8988T (cell line): Measurements from ENCODE around the gene SPATS2.
"Not testable (repeated sequence)": the region's sequence is repeated elsewhere in the genome, so short reads cannot be mapped to it uniquely, and the experiment has no call there.

Source experiments
- DNase-seq: peaks from one replicate; pipeline ENCODE4 v3.0.0; 2011

Gene SPATS2

DNA sequence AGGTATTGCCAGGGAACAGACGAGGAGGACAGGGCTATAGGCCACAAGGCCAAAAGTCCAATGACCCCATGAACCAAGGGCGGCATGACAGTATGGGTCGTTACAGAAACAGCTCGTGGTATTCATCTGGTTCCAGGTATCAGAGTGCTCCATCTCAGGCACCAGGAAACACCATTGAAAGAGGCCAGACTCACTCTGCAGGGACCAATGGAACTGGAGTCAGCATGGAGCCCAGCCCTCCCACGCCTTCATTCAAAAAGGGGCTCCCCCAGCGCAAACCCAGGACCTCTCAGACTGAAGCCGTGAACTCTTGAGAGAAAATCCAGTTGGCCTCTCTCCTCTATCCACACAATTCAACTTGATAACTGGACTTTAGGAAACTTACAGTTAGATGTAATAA lies 158.7 kb downstream of the SPATS2 start:
- no peak for DNase-seq

DNA sequence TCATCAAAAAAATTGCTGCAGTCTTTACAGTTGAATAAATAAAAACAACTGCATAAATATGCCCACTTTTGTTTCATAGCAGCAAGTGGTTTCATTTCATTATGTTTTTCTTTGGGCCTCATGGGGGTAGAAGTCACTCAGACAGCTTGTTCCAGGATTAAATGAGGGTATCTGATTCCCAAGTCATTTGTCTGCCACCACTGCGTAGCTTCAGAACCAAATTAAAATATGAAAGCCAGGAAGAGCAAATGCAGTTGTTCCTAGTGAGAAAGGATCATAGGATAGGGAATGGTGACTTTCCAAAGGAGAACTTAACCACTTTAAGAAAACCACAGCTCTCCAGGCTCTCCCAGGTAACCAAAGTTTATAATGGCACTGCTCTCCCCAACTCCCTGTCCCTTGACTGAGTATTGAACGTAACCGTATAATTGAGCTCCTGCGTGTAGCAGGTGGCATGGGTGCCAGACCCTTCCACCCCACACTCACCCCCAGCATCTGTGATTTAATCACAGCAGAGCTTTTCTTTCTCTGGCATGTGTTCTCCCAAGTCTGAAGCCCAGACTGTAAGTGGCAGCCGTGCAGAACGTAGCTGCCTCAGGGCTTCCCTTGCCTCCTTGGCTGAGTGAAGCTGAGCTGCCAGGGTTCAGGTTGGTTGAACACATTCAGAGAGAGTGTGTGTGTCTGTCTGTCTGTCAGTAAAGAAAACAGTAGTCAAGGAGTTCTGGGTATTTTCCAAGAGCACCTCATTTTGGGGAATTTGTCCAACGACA lies 160.3 kb downstream of the SPATS2 start:
- DNase-seq: no peak

DNA sequence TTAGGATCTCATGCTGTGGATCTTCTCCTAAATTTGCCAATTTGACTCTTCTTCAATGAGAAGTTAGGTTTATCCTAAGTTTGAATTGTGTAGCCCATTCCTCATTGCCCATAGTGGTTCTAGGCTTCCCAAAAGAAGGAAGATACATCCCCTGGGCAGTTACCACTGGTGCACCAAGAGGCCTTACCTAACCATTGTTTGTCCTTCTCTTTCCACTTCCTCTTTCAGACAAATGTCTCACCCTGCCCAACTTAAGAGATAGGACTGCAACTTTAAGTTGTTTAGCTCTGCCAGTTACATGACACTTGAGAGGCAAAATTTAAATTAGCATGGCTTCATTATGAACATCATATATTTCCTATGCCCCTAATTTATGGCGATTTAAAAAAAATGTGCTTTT lies 162.2 kb downstream of the SPATS2 start:
- DNase-seq: no peak

DNA sequence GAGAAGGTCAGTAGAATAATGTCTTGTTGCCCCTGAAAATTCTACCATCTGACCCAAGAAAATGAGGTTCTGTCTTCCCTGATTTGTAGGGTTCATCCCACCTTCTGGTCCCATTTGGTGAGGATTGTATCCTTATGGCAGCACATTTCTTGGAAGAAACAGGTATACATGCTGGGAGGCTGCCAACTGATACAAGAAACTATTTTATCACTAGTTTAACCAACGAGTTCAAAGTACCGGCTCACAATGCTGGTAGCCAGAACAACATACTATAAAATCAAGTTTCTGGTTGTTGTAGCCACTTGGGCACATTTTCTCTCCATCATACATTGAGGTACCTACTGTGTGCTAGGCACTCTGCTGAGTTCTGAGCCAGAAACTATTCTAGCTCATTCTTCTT lies 164.5 kb downstream of the SPATS2 start:
- no peak for DNase-seq

DNA sequence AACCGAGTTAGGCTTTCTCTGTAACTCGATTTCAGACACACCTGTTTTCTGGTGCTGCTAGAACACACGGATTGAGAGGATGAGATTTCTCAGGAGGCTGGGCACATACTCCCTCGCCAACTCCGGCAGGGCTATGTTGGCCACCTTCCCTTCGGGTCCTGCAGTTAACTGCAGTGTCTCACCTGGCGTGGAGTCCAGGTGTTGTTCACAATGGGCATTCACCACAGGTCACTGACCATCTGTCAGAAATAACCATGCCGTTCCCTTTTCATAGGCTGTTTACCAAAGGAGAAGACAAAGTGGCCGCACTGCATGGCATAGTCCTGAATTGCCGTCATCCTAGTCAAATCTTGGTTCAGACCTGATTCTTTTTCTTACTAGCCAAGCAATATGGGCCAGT lies 166.1 kb downstream of the SPATS2 start:
- DNase-seq: no peak

DNA sequence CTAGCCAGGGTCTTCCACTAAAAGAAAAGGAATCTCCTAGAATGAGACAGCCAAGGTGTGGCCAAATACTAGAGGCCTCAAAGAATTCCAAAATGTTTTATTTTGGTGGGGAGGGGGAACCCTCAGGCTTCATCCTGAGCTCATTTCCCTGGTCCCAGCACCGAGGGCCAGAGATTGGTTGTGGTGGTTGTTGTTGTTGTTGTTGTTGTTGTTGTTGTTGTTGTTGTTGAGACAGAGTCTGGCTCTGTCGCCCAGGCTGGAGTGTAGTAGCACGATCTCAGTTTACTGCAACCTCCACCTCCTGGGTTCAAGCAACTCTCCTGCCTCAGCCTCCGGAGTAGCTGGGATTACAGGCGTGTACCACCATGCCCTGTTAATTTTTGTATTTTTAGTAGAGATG lies 166.9 kb downstream of the SPATS2 start:
- DNase-seq: not testable (repeated sequence)

DNA sequence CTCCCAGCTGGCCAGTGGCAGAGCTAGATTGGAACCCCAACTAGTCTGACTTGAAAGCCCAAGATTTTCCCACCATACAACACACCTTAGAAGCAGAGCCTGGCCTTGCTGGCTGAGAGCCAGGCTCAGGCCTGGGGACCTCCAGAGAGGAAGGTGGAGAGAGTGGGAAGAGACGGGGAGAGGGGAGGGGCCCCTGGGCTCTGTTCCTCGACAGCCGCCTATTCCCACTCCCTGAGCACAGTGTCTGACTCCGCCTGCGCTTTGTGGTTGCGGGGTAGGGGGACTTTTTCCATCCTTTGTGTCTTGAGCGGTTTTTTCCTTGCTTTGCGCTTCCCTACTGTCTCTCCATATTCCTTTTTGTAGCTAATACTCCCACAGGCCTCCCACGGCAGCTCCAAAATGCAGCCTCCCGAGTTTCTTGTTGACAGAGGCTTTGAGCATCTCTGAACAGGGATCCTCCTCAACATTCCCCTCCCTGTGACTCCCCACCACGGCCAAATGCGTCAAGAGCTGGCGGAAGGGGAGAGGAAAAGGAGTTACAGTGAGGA lies 167.5 kb downstream of the SPATS2 start:
- DNase-seq: no peak

DNA sequence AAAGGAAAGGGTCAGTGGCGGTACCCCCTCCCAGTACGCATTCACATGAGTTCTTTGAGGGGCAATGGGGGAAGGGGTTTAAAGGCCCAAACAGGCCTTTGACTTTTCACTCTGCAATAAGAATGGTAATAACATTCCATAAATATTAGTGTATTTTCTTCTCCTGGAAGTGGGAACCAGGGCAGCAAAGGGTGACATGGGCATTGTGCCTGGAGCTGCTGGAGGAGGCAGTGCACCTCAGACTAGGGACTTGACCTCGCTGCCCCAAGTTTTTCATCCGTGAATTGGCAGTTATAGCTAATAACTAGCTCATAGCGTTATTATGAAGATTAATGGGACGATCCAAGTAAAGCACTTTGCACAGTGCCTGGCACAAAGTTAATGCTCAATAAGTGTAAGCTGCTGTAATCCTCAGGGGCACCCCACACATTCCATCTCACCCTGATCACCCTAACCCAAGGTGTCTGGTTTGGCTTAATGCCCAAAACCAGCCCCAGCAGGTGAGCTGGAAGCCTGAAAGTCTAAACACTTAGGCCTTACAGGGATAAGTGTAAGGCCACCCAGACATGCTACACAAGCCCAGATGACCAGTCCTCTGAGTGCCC lies 168.8 kb downstream of the SPATS2 start:
- no peak for DNase-seq

DNA sequence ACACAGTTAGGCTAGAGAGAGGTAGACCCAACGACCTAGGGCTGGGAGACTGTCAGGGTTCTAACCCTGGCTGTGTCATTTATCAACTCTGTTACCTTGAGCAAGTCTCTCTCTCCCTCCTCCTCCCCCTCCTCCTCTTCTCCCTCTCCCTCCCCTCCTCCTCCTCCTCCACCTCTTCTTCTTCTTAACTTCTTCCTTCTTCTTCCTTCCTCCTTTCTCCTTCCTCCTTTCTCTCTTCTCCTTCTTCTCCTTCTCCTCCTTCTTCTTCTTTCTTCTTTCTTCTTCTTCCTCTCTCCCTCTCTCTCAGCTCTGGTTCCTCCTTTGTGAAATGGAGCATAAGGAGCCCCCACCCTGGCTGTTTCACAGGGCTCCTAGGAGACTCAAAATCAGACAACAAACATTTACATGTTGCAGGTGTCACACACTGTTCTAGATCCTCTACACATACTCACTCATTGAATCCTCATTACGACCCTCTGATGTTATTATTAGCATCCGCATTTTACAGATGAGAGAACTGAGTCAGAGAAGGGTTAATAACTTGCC lies 169.3 kb downstream of the SPATS2 start:
- no peak for DNase-seq

DNA sequence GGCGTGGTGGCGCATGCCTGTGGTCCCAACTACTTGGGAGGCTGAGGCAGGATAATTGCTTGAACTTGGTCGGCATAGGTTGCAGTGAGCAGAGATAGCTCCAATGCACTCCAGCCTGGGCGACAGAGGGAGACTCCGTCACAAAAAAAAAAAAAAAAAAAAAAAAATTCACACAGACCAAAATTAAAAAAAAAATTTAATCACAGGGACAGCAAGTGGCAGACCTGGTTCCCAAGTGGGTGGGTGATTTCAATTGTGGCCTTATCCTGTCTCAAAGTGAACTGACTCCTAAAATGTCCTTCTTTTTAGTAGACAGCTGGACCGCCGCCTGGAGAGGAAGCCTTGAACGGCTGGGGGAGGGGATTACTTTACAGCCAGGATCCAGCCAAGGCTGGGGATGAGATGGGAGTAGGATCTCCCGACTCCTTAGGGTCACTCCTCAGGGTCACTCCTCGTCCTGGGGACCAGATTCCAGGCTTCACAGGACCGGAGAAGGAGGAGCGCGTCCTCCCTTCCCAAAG lies 170.0 kb downstream of the SPATS2 start:
- DNase-seq: no peak

DNA sequence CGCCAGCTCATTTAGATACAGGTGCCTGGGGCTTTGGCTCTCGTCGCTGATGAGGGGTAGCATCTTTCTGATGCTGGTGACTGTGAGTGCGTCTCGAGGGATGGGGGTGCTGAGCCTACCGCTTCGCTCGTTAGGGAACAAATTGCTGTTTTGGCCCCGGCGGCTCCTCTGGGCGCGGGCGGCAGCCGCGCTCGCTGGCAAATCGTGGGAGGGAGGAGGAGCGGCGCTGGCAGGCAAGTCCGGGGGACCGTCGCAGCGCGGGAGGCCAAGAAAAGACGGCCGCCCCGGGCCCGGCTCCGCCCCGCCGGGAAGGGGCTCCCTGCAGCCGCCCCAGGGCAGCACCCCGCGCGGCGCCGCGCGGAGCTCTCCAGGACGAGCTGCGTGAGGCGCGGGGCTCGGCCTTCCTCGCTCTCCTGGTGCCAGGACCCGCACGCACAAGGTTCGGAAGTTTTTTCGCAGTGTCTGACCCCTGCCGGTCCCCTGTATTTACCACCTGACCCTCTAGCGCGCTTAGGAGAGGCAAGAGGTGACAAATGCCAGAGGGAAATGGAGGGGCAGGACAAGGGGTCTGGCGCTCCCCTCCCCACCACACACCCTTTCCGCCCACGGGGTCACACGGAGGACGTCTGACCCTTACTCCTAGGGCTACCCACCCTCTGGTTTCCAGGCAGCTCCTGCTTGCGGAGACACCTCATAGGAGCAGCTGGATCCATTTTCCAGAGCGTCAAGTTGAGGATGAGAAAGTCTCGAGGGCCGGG lies 170.7 kb downstream of the SPATS2 start:
- DNase-seq: peak; percentile 62

DNA sequence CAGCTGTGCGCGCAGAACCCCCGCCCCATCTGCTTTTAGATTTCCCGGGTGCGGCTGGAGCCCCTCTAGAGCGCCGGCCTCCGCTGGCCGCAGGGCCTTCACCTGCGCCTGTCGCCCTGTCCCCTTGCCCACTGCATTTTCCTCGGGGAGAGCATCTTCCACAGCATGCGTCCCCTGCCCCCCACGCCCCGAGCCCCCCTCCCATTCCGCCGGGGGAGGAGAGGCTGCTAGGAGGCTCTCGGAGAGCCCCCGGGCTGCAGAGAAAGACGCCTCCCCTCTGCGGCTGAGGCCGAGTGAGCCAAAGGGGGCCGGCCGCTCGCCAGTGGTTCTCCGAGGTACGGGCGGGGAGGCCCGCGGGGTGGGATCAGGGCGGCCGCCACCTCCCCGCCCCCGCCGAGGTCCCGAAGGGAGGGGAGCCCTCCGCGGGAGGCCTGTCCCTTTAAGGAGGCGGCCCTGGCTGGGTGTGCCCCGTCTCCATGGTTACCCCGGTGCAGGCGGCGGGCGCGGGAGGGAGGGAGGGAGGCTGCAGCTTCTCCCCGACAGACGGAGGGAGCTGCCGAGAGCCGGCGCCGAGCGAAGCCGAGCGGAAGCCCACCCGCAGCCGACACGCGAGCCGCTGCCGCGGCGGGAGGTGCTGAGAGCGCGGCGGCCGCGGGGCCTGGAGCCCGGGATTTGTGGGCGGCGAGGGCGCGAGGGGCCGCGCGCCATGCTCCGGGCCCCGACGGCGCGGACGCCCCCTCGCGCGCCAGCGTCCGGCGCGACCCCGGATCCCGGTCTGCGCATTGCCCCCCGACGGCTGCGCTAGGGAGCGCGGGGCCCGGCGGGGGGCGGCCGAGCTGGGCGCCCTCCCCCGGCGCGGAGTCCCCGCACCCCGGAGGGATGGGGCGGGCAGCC lies 171.5 kb downstream of the SPATS2 start, which contains the start of gene KCNH3:
Gene KCNH3, plus strand, starts transcription at position 521 of the 894 bp plus-strand sequence. CDS start 387 bp downstream, outside the sequence.
- DNase-seq: peak; percentile 99

DNA sequence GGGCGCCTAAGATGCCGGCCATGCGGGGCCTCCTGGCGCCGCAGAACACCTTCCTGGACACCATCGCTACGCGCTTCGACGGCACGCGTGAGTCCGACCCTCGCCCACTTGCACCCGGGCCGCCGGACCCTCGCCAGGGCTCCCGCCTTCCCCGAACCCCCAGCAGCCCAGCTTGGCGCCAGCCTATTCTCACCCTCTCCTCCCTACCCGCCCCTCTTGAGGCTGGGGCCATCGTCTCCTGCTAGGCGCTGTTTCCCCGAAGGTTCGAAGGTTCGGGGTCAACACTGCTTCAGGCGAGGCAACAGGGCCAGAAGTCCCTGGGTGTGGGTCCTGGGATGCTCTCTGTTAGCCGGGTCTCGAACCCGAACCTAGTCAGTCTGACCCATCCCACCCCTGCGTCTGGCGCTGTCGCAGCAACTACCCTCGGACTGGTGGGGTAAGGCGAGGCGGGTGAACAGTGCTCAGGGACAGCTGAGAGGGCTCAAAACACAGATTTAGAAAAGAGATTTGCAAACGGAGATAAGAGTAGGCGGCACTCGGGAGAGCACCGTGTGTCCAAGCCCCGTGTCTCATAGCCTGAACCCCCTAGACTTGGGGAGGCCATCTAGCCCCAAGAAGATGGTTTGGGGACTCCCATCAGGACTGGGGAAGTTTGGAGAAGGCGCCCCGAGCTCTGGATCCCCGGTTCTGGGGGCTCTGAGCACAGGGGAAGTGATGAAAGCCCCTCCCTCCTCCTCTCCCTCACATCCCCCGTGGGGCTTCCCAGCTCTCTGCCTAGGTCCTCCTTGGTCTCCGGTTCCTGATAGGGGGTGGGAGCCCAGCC lies 172.4 kb downstream of the SPATS2 start:
- no peak for DNase-seq

DNA sequence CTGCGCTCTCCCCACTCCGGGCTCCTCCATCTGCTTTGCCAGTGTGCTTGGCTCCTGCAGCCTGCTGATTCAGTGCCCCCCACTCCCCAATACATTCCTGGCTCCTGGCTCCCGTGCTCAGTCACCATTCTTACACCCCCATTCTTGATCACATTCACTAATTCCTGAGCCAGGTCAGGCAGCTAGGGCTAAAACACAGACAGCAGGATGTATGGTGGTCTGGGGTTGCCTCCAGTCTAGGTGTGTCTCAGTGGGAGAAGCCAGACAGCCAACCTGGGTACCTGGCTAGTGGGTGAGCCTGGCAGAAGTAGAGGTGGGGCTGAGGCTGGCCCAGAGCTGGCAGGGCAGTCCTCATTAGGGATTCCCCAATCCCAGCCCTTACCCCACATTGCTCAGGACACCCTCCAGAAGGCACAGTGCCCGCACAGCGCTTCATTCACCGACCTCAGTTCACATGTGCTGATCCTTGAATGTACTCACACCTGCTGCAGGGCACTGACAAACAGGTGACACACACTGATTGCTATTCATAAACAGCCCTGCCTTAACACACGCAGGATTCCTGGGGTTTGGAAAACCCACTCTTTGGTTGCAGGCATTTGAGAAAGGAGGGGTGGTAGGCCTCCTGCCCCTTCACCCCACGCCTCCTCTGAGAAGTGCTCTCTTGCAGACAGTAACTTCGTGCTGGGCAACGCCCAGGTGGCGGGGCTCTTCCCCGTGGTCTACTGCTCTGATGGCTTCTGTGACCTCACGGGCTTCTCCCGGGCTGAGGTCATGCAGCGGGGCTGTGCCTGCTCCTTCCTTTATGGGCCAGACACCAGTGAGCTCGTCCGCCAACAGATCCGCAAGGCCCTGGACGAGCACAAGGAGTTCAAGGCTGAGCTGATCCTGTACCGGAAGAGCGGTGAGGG lies 173.2 kb downstream of the SPATS2 start:
- DNase-seq: no peak

DNA sequence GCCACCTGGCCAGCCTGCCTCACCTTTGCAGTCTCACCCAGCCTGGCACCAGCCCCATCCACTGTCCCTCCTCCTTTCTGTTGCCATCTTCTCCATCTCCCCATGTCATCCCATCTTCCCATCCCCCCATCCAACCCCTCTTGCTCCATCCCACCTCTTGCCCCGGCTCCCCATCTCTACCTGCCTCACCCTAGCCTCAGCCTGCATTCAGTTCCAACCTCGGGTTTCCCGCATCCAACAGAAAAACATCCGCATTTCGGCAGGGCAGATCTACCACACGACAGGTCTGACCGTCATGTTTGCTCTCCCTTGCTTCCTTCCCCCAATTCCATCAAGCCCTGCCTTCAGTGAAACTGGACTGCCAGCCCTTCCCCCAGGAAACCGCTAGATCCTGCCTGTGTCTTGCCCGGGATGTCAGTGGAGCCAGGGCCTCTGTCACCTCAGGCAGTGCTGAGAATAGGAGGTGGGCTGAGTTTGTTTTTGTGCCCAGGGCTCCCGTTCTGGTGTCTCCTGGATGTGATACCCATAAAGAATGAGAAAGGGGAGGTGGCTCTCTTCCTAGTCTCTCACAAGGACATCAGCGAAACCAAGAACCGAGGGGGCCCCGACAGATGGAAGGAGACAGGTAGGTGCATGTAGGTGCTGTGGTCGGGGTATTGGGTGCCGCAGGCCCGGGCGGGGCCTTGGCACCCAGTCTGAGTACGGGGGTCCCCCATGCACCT lies 174.0 kb downstream of the SPATS2 start:
- DNase-seq: no peak

DNA sequence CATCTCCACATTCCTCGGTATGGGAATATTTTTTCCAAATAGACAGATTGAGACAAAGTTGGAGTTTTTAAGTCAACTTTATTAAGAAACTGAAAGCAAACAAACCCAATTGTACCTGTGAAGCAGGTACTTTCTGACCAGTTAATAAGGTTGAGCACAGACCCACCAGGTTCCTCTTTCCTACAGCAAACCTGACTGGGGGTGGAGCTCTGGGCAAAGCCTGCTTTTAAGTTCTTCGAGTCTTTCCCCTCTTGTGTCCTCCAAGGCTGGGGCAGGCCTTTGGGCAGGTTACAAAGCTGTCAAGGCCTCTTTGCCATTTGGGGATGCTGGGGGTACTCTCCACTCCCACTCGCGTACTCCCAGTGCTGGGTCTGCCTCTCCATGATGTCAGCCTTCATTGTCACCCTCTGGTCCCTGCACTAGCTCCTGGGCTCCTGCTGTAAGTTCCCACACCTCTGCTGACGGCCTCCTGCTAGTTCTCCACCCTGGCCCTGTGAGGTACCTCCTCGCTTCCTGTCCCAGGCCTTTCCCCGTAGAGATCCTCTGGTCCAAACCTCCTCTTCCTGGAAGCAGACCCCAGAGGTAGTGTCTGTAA lies 174.7 kb downstream of the SPATS2 start:
- DNase-seq: no peak

DNA sequence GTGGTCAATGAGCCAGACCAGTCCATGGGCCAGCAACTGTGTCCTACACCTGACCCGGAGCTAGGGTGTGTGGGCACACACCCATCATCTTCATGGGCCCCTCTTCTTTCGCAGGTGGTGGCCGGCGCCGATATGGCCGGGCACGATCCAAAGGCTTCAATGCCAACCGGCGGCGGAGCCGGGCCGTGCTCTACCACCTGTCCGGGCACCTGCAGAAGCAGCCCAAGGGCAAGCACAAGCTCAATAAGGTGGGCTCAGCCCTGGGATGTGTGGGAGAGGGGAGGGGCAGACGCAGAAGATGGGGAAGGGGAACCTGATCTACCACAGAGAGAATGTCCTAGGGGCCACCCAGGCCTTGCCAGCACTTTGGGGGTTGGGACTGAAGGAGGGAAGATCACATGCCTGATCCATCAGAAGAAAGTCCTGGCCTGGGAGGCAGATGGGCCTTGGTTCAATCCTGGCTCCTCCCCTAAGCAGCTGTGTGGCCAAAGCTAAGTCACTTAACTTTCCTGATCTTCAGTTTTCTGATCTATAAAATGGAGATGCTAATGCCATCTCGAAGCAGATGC lies 175.4 kb downstream of the SPATS2 start:
- no peak for DNase-seq

DNA sequence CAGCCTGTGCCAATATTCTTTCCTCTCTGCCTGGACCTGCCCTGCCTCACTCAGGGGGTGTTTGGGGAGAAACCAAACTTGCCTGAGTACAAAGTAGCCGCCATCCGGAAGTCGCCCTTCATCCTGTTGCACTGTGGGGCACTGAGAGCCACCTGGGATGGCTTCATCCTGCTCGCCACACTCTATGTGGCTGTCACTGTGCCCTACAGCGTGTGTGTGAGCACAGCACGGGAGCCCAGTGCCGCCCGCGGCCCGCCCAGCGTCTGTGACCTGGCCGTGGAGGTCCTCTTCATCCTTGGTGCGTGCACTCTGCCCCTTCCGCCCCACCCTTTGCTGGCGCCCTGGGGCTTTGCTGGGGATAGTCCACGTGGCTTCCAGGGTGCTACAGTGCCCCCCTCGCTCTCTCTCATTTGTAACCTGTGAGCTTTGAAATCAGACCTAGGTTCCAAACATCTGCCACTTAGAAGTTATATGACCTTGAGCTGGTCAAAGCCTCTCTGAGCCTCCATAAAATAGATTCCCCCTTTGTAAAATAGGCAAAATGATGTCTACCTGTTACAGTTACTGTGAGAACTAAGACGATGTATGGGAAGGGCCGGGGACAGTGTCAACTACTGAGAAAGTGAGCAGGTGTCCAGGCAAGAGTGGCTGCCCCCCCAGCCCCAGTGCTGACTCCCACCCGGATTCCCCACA lies 176.1 kb downstream of the SPATS2 start:
- no peak for DNase-seq
